ENCODE measurements around the gene TYW1. TPM values are rescaled to one million over a fixed set of nuclear protein-coding genes. Genes with fewer than 3 reads are reported as not detected.
"Not testable (repeated sequence)": the region's sequence is repeated elsewhere in the genome, so short reads cannot be mapped to it uniquely, and the experiment has no call there.

The TYW1 gene
- total and polyA plus RNA-seq, 2 donors, result 13.7 to 23.6 TPM

- not testable (repeated sequence) for DNase-seq (ENCODE audit: extremely low spot score); H3K36me3 ChIP-seq (ENCODE audit: insufficient read depth); H3K27ac ChIP-seq (ENCODE audit: low read depth); H3K4me1 ChIP-seq (ENCODE audit: insufficient read depth); H3K4me3 ChIP-seq (ENCODE audit: low read depth, low read length)
- WGBS, result 96% methylated on average over 3 of the region's 3 CpGs
Observed at GRCh38 chr7:67009677-67010076, 13.0 kb downstream of the TYW1 start.

DNA sequence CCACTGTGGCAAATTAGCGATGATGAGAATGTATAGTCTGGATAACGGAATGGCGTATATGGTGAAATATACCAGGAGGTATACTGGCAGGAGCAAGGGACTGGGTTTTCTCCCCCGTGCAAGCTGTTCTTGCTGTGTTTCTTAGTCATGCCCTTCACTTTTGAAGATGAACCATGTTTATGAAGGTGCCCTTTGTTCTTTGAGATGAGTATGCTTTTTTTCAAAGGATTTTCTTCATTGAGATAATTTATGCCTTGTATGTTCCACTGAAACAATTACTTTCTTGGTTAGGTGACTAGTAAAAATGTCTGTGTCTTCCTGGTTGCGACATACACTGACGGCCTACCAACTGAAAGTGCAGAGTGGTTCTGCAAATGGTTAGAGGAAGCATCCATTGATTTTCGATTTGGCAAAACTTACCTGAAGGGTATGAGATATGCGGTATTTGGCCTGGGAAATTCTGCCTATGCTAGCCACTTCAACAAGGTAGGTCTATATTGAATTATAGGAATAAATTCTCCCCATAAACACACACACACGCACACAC lies 17.5 kb downstream of the TYW1 start:
- H3K27ac ChIP-seq (ENCODE audit: low read depth); H3K4me1 ChIP-seq (ENCODE audit: insufficient read depth); H3K4me3 ChIP-seq (ENCODE audit: low read depth, low read length); H3K36me3 ChIP-seq (ENCODE audit: insufficient read depth); DNase-seq (ENCODE audit: extremely low spot score): not testable (repeated sequence)
- 95% methylated on average over 9 of the region's 9 CpGs for WGBS

- not testable (repeated sequence) for H3K27ac ChIP-seq (ENCODE audit: low read depth); H3K36me3 ChIP-seq (ENCODE audit: insufficient read depth); H3K4me3 ChIP-seq (ENCODE audit: low read depth, low read length); DNase-seq (ENCODE audit: extremely low spot score); H3K4me1 ChIP-seq (ENCODE audit: insufficient read depth)
- 93% methylated on average over 8 of the region's 8 CpGs for WGBS
Observed at GRCh38 chr7:67017971-67018370, 21.3 kb downstream of the TYW1 start.

DNA sequence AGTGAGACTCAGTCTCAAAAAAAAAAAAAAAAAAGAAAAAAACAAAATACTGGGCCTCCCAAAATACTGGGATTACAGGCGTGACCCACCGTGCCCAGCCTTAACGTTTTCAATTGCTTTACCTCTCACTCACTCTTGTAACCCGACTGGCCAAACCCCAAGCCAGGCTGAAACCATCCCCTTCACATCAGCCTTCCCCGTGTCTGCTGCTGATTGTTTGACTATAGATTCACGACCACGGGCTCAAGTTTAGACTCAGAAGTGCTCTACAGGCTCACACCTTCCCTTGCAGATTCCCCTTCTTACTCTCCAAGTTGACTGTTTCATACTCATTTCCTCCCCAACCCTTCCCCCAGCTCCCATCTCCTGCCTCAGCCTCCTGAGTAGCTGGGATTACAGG lies 22.3 kb downstream of the TYW1 start:
- peaks cover 4% of the 10 kb centered on the region for H3K36me3 ChIP-seq (ENCODE audit: insufficient read depth)
- no peaks in the 10 kb centered on the region for H3K4me1 ChIP-seq (ENCODE audit: insufficient read depth)
- H3K27ac ChIP-seq (ENCODE audit: low read depth), result no peak overlapping the region
- 81% methylated on average over 7 of the region's 7 CpGs for WGBS
- DNase-seq (ENCODE audit: extremely low spot score), result no peak
- H3K4me3 ChIP-seq (ENCODE audit: low read depth, low read length), result no peak overlapping the region

- no peaks in the 10 kb centered on the region for H3K4me1 ChIP-seq (ENCODE audit: insufficient read depth)
- no peak overlapping the region for H3K27ac ChIP-seq (ENCODE audit: low read depth)
- 85% methylated on average over 8 of the region's 8 CpGs for WGBS
- H3K36me3 ChIP-seq (ENCODE audit: insufficient read depth), result peaks cover 4% of the 10 kb centered on the region
- DNase-seq (ENCODE audit: extremely low spot score), result no peak
- no peak overlapping the region for H3K4me3 ChIP-seq (ENCODE audit: low read depth, low read length)
Observed at GRCh38 chr7:67019562-67020390, 23.1 kb downstream of the TYW1 start.

- WGBS, result 92% methylated on average over 7 of the region's 7 CpGs
- no peak overlapping the region for H3K4me3 ChIP-seq (ENCODE audit: low read depth, low read length)
- DNase-seq (ENCODE audit: extremely low spot score), result no peak
- H3K4me1 ChIP-seq (ENCODE audit: insufficient read depth), result no peaks in the 10 kb centered on the region
- H3K27ac ChIP-seq (ENCODE audit: low read depth), result no peak overlapping the region
- H3K36me3 ChIP-seq (ENCODE audit: insufficient read depth), result peaks cover 4% of the 10 kb centered on the region
Observed at GRCh38 chr7:67021260-67021659, 24.6 kb downstream of the TYW1 start.

GRCh38 chr7:67022511-67022910 lies 25.9 kb downstream of the TYW1 start:
- Histone ChIP-seq H3K27ac (ENCODE audit: low read depth) (no peak overlapping the region), H3K36me3 (ENCODE audit: insufficient read depth) (peaks cover 4% of the 10 kb centered on the region), H3K4me3 (ENCODE audit: low read depth, low read length) (no peak overlapping the region), H3K4me1 (ENCODE audit: insufficient read depth) (no peaks in the 10 kb centered on the region)
- 86% methylated on average over 3 of the region's 3 CpGs for WGBS
- DNase-seq (ENCODE audit: extremely low spot score), result no peak

GRCh38 chr7:67025459-67025858 lies 28.8 kb downstream of the TYW1 start:
- not testable (repeated sequence) for H3K36me3 ChIP-seq (ENCODE audit: insufficient read depth); H3K27ac ChIP-seq (ENCODE audit: low read depth); H3K4me1 ChIP-seq (ENCODE audit: insufficient read depth); DNase-seq (ENCODE audit: extremely low spot score); H3K4me3 ChIP-seq (ENCODE audit: low read depth, low read length)
- 49% methylated on average over 1 of the region's 1 CpG for WGBS

DNA sequence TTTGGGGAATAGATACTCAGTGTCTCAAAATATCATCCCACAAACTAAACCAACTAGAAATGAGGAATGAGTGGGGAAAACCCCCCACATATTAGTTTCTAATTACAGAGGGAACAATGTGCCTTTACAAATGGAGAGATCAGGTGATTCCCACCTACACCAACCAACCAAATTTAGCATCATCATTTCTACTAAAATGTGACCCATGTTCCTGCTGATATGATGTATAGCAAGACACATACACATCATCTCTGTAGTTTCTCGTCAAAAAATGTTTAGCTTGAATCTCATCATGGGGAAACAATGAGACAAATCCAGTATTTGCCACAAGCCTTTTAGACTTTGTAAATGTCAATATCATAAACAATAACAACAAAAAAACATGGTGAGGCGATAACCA lies 35.1 kb downstream of the TYW1 start:
- DNase-seq (ENCODE audit: extremely low spot score); H3K27ac ChIP-seq (ENCODE audit: low read depth); H3K36me3 ChIP-seq (ENCODE audit: insufficient read depth); H3K4me3 ChIP-seq (ENCODE audit: low read depth, low read length); H3K4me1 ChIP-seq (ENCODE audit: insufficient read depth): not testable (repeated sequence)
- 92% methylated on average over 1 of the region's 2 CpGs for WGBS

DNA sequence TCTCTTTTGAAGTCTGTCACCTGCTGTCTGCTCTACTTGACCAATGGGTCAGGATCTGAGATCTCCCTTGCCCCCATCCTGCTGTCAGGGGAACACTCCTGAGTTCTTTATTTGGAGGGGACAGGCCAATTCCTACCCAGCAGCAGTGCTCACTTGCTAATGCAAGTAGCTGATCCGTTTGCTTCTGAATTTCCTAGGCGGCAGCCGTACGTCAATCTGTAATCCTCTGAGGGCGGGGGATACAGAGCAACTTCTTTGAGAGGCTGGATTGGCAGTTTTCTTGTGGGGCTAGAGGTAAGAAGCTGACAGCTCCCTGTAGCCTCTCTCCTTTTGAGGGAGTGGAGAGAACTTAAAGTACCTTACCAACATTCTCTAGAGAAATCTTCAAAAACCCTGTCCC lies 36.6 kb downstream of the TYW1 start:
- no peak overlapping the region for H3K27ac ChIP-seq (ENCODE audit: low read depth)
- H3K4me1 ChIP-seq (ENCODE audit: insufficient read depth), result no peaks in the 10 kb centered on the region
- 91% methylated on average over 5 of the region's 5 CpGs for WGBS
- DNase-seq (ENCODE audit: extremely low spot score), result no peak
- H3K36me3 ChIP-seq (ENCODE audit: insufficient read depth), result no peaks in the 10 kb centered on the region
- H3K4me3 ChIP-seq (ENCODE audit: low read depth, low read length), result no peak overlapping the region

DNA sequence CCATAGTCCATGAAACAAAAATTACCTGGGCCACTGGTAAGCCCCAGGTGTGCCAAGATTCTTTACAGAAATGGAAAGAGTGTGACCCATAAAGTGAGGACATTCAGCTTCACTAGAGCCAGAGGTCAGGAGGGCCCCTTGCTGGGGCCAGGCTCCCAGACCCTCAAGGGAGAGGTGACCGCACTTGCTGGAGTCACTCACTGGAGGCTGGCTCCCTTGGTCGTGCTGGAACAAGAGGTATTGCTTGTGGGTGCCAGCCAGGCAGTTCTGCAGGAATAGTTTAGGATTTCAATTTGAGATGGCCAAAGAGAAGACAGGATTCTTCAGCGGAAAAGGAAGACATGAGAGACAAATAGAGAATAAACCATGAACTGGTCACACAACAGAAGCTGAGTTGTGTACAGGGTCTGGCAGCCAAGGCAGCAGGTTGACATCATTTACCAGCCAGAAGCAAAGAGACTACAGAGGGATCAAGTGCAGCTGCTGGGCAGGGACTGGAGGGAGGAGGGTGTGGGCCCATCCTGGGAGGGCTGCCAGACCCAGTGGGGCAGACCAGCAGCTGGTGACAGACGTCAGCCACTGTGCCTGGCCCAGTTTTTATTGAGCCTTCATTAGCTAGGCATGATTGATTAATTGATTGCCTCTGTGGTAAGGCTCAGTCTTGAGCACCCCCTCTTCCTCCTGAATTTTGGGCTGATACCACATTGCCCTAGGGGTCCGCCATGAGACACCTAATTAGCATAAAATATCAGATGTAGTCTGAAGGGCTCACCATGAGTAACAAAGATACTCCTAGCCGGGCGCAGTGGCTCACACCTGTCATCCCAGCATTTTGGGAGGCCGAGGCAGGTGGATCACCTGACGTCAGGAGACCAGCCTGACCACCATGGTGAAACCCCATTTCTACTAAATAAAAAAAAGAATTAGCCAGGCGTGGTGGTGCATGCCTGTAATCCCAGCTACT lies 40.1 kb downstream of the TYW1 start:
- DNase-seq (ENCODE audit: extremely low spot score); H3K4me3 ChIP-seq (ENCODE audit: low read depth, low read length): not testable (repeated sequence)
- 87% methylated on average over 10 of the region's 10 CpGs for WGBS

GRCh38 chr7:67040832-67041231 lies 44.2 kb downstream of the TYW1 start:
- not testable (repeated sequence) for DNase-seq (ENCODE audit: extremely low spot score); H3K36me3 ChIP-seq (ENCODE audit: insufficient read depth); H3K27ac ChIP-seq (ENCODE audit: low read depth); H3K4me3 ChIP-seq (ENCODE audit: low read depth, low read length); H3K4me1 ChIP-seq (ENCODE audit: insufficient read depth)
- 29% methylated on average over 2 of the region's 2 CpGs for WGBS

More for the DNA sequence above, 40.1 kb downstream of the TYW1 start:
- H3K4me1 ChIP-seq (ENCODE audit: insufficient read depth); H3K36me3 ChIP-seq (ENCODE audit: insufficient read depth); H3K27ac ChIP-seq (ENCODE audit: low read depth): not testable (repeated sequence)

DNA sequence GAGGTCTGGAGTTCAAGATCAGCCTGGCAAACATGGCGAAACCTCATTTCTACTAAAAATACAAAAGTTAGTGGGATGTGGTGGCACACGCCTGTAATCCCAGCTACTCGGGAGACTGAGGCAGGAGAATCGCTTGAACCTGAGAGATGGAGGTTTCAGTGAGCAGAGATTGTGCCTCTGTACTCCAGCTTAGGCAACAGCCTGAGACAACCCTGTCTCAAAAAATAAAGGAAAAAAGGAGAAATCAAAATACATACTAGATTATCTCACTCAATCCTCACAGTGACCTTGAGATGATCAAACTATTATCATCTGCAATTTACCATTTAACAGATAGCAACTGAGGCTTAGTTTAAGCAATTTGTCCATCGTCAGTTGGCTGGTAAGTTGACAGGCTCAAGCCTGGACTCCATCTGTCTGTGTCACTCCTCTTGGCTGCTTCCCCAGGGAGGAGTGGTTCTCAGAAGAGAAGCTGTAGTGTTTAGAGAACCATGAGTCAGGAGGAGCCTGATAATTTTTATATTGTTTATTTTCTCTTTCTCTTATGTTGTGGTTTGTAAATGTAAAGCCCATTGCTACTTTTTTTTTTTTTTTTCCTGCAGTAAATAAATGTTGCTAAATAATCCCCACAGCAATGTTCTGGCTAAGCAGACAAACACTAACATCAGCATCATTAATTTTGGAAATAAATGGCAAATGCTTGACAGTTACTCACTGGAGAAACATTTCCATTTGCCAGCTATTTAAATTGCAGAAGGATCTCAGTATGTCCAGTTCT lies 46.3 kb downstream of the TYW1 start:
- 61% methylated on average over 5 of the region's 5 CpGs for whole genome bisulfite sequencing
- peak; percentile 5 for DNase-seq (ENCODE audit: extremely low spot score)
- not testable (repeated sequence) for H3K27ac ChIP-seq (ENCODE audit: low read depth); H3K4me1 ChIP-seq (ENCODE audit: insufficient read depth); H3K4me3 ChIP-seq (ENCODE audit: low read depth, low read length); H3K36me3 ChIP-seq (ENCODE audit: insufficient read depth)

All from urinary bladder (tissue), 4 donors.